Erythroblast (primary cell): ENCODE results near the gene DPP10.

Experiments
- DNase-seq, 2 experiments: peaks; one replicate each; lab custom pipeline; 2025; lab: John Stamatoyannopoulos, UW
- GATA1 ChIP-seq: IDR thresholded peaks from 2 replicates; pipeline ENCODE4 v1.6.1; 2011; ENCODE audit warnings: low read depth, mild to moderate bottlenecking, control low read depth, low read length, moderate library complexity
- POLR2A ChIP-seq: IDR thresholded peaks from 2 replicates; pipeline ENCODE4 v1.6.1; 2011; ENCODE audit warnings: mild to moderate bottlenecking, low read length

DPP10 gene

DNA sequence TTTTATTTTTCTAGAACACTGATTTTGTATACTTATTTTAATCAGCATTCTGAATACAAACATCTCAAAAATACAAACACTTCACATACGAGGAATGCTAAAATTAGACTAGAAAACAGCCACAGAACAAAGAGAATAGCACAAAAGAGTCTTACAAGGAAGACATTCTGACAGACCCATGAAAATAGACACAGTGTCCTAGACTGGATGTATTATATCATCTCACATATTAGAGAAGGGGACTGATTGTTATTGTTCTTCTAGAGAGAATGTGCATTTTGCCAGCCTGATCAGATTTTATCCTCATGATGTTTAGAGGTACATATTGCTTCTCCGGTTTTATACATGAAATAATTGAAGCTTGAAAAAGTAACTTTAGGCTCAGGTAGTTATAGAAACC is 357.9 kb downstream of the DPP10 start:
- DNase-seq, result no peak
- TF ChIP-seq POLR2A (no peak), GATA1 (no peak)

DNA sequence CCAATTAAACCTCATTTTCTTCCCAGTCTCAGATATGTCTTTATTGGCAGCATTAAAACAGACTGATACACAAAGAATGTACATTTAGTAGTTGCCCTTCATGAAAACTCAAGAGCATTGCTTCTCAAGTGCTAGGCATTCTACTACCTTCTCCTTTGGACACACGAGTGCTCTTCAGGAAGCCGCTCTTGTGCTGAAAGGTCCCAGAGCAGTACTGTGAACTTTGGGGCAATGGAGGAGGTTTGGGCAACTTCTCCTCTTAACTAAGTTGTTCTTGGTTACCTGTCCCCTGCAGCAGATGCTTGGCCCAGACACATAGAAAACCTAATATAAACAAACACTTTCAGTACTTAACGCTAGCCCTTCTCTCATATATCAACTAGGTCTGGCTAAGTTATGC is 362.8 kb downstream of the DPP10 start:
- TF ChIP-seq POLR2A (no peak), GATA1 (no peak)
- DNase-seq, result no peak

DNA sequence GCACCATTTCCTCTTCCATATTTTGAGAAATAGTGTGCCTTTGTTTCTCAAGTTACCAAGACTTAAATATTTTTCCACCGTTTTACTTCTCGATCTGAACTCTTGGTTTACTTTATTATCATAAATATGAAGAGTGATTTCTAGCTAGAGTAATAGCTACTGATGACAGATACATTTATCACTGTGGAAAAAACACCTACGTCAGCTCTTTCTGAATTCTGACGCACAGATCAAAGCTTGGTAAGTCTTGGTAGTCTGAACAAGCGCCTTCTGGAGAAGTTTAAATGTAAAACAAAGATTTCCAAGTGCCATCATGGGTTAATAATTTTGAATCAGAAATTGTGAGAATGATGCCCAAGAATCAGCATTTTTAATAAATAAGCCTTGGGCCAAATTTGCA is 367.7 kb downstream of the DPP10 start:
- TF ChIP-seq POLR2A (no peak), GATA1 (no peak)
- no peak for DNase-seq

- TF ChIP-seq GATA1, result no peak
- TF ChIP-seq POLR2A, result no peak
- DNase-seq, result no peak
Observed at GRCh38 chr2:114812261-114812660, 369.8 kb downstream of the DPP10 start.

GRCh38 chr2:114814355-114814754 is 371.9 kb downstream of the DPP10 start:
- no peak for DNase-seq
- TF ChIP-seq POLR2A (no peak), GATA1 (no peak)

GRCh38 chr2:114821055-114821454 is 378.6 kb downstream of the DPP10 start:
- no peak for DNase-seq
- no peak for TF ChIP-seq GATA1
- no peak for TF ChIP-seq POLR2A

DNA sequence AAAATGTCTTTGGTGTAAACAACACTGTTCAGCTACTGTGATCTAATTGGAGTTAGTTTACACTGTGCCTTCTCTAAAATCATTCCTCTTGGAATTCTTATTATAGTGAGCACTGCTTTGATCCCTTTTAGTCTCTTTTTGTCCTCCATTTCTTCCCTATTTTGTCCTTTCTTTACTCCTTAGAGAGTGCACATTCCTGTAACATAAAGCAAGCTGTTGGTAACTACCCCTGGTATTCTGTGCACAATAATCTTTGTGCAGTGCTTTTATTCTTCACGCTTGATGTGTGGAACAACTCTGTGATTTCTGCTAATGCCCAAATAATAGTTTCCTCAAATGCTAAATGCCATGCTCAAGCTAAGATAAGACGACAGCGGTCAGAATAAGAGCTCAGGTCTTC is 401.5 kb downstream of the DPP10 start:
- TF ChIP-seq POLR2A (no peak), GATA1 (no peak)
- DNase-seq, result no peak

- no peak for DNase-seq
- TF ChIP-seq POLR2A, result no peak
- TF ChIP-seq GATA1, result no peak
Observed at GRCh38 chr2:114857196-114857595, 414.8 kb downstream of the DPP10 start.

- DNase-seq, result no peak
- TF ChIP-seq GATA1, result no peak
- TF ChIP-seq POLR2A, result no peak
Observed at GRCh38 chr2:114859726-114860510, 417.5 kb downstream of the DPP10 start.

DNA sequence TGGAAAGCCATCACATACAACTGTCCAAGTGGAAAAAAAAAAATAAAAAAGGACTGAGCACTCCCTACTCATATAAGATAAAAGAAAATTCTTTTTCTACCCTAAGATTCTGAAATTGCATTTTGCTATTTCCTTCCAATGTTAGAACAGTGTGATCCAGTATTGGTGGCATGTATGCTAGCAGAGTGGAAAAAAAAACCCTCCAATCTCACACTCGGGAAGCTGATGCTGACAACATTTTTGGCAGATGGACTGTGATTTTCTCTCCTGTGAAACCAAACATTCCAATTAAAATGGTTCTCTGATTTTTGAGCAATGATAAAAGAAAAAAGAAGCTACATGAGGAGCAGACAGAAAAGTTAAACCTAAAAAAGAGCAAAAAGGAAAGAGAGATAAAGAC is 419.8 kb downstream of the DPP10 start:
- TF ChIP-seq POLR2A (no peak), GATA1 (no peak)
- no peak for DNase-seq

GRCh38 chr2:114864901-114865300 is 422.5 kb downstream of the DPP10 start:
- DNase-seq, result no peak

DNA sequence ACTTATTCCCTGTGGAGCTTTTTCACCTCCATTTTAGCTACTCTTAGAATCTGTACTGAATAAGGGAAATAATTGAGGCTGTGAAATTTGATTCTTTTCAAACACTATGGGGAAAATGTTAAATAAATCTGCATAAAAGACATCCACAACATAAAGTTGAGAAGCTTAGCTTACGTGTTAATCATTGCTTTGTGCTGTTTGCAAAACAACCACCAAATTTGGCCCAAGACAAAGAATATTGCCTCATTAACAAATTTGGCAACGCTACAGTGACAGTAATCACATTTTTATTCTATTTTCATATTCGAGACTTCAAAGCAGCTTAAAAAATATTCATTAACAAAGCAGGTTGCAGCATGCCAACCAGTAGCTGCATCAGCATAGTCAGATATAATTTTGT is 437.6 kb downstream of the DPP10 start:
- TF ChIP-seq POLR2A, result no peak
- TF ChIP-seq GATA1, result no peak
- no peak for DNase-seq

More at GRCh38 chr2:114864901-114865300, 422.5 kb downstream of the DPP10 start:
- TF ChIP-seq POLR2A (no peak), GATA1 (no peak)

DNA sequence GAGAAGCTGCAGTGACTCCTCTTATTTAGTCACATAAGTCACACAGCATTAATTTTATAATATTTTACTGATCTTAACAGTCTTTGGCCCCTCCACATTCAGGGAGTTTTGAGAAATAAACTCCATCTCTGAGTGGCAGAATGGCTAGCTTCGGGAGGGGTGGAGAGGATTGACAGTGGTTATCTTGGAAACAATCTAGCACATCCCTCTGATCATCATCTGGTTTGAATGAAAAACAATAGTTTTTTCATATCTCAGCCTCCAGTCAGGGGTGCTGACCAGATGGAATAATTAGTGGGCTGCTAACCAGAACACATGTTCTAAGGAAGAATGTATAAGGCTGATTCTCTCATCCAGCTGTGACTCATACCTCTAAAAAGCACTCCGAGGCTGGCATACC is 477.5 kb downstream of the DPP10 start:
- TF ChIP-seq POLR2A (no peak), GATA1 (no peak)
- DNase-seq, result no peak

GRCh38 chr2:114922076-114922475 is 479.6 kb downstream of the DPP10 start:
- TF ChIP-seq POLR2A (no peak), GATA1 (no peak)
- DNase-seq, result no peak
